HL-60 (cell line): Measurements from ENCODE around the gene KATNAL1.

ENCODE experiments used
- CTCF ChIP-seq: IDR thresholded peaks from one replicate; pipeline ENCODE4 v1.5.1; 2011; ENCODE audit warnings: low read length, control low read depth, inconsistent platforms; ENCODE audit not compliant: insufficient read depth
- SPI1 ChIP-seq: IDR thresholded peaks from 2 replicates; pipeline ENCODE4 v1.6.1; 2012; ENCODE audit warnings: low read depth, mild to moderate bottlenecking, borderline replicate concordance

GRCh38 chr13:30352121-30352520 lies 44.8 kb upstream of the KATNAL1 start:
- no peak for TF ChIP-seq CTCF
- no peak for TF ChIP-seq SPI1
